ENCODE measurements around the gene LRRC52. TPM values are rescaled to one million over a fixed set of nuclear protein-coding genes. Genes with fewer than 3 reads are reported as not detected.

LRRC52 gene
- total and polyA plus RNA-seq, 2 of the 8 experiments (the other 6 are each of a cell fraction or from before 2014, with no cell fraction given): 0.05 TPM; not detected in 1

DNA sequence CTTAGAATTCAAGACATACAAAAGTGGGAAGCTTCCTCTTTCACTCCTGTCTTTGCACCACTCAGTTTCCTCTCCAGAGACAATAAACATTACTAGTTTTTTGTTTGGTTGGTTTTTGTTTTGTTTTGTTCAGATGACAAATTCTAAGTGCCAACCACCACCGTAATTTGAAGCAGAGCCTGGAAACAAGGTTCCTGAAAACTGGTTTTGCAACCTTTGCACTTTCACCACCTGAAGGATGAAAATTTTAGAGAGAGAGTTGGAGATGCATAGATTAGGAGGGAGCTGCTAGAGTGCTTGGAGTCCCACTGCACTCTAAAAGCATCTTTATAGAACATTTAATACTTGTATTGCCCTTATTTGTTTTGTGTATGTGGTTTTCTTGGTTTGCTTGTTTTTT lies 67.1 kb downstream of the LRRC52 start:
- Histone ChIP-seq H3K56ac (replicated peaks; ENCODE audit: insufficient read length, low read depth, low read length) (no peak overlapping the region), H2BK15ac (ENCODE audit: low read length) (no peak overlapping the region), H3K4me3 (ENCODE audit: extremely low read depth in 1 of 4, insufficient read depth in 2 of 4, low read depth in 3 of 4, low read length in 4 of 4) (no peak overlapping the region), H3K9me3 (ENCODE audit: insufficient read depth in 2 of 2, low read depth in 1 of 2, low read length in 1 of 2) (no peaks in the 10 kb centered on the region), H3K79me1 (ENCODE audit: low read depth, low read length) (no peaks in the 10 kb centered on the region), H3K4me2 (ENCODE audit: insufficient read depth in 1 of 2, low read depth in 2 of 2, low read length in 2 of 2) (no peak overlapping the region), H3K23me2 (ENCODE audit: low read depth, low read length) (no peaks in the 10 kb centered on the region), H4K91ac (replicated peaks; ENCODE audit: insufficient read length, low read length) (no peak overlapping the region), H3K9ac (replicated peaks in 1 of 4; ENCODE audit: extremely low read depth in 1 of 4, low read depth in 3 of 4, low read length in 3 of 4) (no peak overlapping the region), H3K18ac (ENCODE audit: extremely low read depth, low read length) (no peak overlapping the region), H4K20me1 (replicated peaks in 1 of 2; ENCODE audit: control insufficient read depth in 1 of 2, insufficient read depth in 2 of 2, low read length in 2 of 2) (no peaks in the 10 kb centered on the region), H3K4me1 (replicated peaks in 1 of 4; ENCODE audit: control insufficient read depth in 3 of 4, insufficient read depth in 4 of 4, low read length in 3 of 4) (0 out of 7 replicates have a peak, but pooled peaks cover 0 to 2% (median 0%) of the 10 kb centered on the region in 4 experiments), H3K27me3 (replicated peaks in 1 of 4; ENCODE audit: control insufficient read depth in 3 of 4, extremely low read depth in 1 of 4, insufficient read depth in 3 of 4, low read length in 3 of 4) (no peaks in the 10 kb centered on the region), H3K27ac (ENCODE audit: low read depth, low read length) (no peak overlapping the region), H2BK20ac (ENCODE audit: low read length) (no peak overlapping the region), H3K79me2 (ENCODE audit: control insufficient read depth in 1 of 2, insufficient read depth in 2 of 2, low read length in 2 of 2) (no peaks in the 10 kb centered on the region), H2BK12ac (ENCODE audit: low read depth, low read length) (no peak overlapping the region), H3K36me3 (ENCODE audit: control insufficient read depth in 2 of 4, insufficient read depth in 4 of 4, low read length in 3 of 4) (no peaks in the 10 kb centered on the region), H4K8ac (ENCODE audit: extremely low read depth, insufficient read depth, low read length) (no peak overlapping the region), H3K23ac (ENCODE audit: insufficient read length) (no peak overlapping the region), H2AFZ (ENCODE audit: low read length) (peak overlapping the region; percentile 25; the same call in 1 of the 2 replicates), H3K4ac (replicated peaks; ENCODE audit: insufficient read length, low read depth, low read length) (no peak overlapping the region), H3K14ac (ENCODE audit: insufficient read length) (no peak overlapping the region), H2BK120ac (replicated peaks; ENCODE audit: low read depth, low read length) (no peak overlapping the region), H2BK5ac (ENCODE audit: low read depth, low read length) (no peak overlapping the region), H2AK5ac (ENCODE audit: low read depth, low read length) (no peak overlapping the region), H4K5ac (ENCODE audit: insufficient read length, low read depth, low read length) (no peak overlapping the region)
- TF ChIP-seq SP2 (IDR thresholded peaks at IDR 0.05; ENCODE audit: low read length): no peak
- TF ChIP-seq JUND (IDR thresholded peaks at IDR 0.05; ENCODE audit: low read length): no peak
- TF ChIP-seq, protein P1, sequence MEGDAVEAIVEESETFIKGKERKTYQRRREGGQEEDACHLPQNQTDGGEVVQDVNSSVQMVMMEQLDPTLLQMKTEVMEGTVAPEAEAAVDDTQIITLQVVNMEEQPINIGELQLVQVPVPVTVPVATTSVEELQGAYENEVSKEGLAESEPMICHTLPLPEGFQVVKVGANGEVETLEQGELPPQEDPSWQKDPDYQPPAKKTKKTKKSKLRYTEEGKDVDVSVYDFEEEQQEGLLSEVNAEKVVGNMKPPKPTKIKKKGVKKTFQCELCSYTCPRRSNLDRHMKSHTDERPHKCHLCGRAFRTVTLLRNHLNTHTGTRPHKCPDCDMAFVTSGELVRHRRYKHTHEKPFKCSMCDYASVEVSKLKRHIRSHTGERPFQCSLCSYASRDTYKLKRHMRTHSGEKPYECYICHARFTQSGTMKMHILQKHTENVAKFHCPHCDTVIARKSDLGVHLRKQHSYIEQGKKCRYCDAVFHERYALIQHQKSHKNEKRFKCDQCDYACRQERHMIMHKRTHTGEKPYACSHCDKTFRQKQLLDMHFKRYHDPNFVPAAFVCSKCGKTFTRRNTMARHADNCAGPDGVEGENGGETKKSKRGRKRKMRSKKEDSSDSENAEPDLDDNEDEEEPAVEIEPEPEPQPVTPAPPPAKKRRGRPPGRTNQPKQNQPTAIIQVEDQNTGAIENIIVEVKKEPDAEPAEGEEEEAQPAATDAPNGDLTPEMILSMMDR (IDR thresholded peaks at IDR 0.05; ENCODE audit: control extremely low read depth in 1 of 3, insufficient read depth in 1 of 3, low read depth in 1 of 3, low read length in 3 of 3): no peak
- no peak for TF ChIP-seq CREB1 (IDR thresholded peaks at IDR 0.05)
- no peak for TF ChIP-seq MAFK (IDR thresholded peaks at IDR 0.05; ENCODE audit: low read depth, low read length)
- TF ChIP-seq BCL11A (IDR thresholded peaks at IDR 0.05; ENCODE audit: low read depth in 2 of 2, low read length in 2 of 2): no peak
- no peak for TF ChIP-seq RFX5 (IDR thresholded peaks at IDR 0.05; ENCODE audit: borderline replicate concordance, low read depth, low read length)
- no peak for TF ChIP-seq ASH2L (IDR thresholded peaks at IDR 0.05; ENCODE audit: low read length)
- TF ChIP-seq SAP30 (IDR thresholded peaks at IDR 0.05; ENCODE audit: insufficient read depth, insufficient replicate concordance, low read length): no peak
- no peak for TF ChIP-seq EP300 (IDR thresholded peaks at IDR 0.05; ENCODE audit: borderline replicate concordance in 1 of 2, low read depth in 2 of 2, low read length in 2 of 2)
- no peak for TF ChIP-seq HDAC6 (IDR thresholded peaks at IDR 0.05; ENCODE audit: low read depth, low read length)
- no peak for TF ChIP-seq BRCA1 (IDR thresholded peaks at IDR 0.05; ENCODE audit: low read depth, low read length)
- ChIA-PET POLR2A (ENCODE audit: partially characterized antibody) (interaction anchor here (1.8 kb wide), 1 partner anchor 47 kb away, joined by 4 read pairs; no protein-coding TSS in a partner anchor), CTCF (ENCODE audit: partially characterized antibody) (interaction anchor here (1.8 kb wide), 3 partner anchors 9 to 215 kb away, joined by 3 to 9 read pairs (median 7); no protein-coding TSS in a partner anchor)
- FAIRE-seq (no peak), DNase-seq (ENCODE audit: low read depth in 1 of 2, low spot score in 2 of 2) (no peak)
- WGBS, 2 experiments (ENCODE audit: extremely low coverage in 1 of 2, insufficient coverage in 1 of 2, insufficient read length in 1 of 2, insufficient replicate concordance in 2 of 2, low coverage in 1 of 2, low lambda C conversion rate in 2 of 2, missing lambda C conversion rate in 1 of 2): 75% methylated on average over 1 of the region's 1 CpG; no CpG with 5 or more reads in 1 of the 2 experiments
